WTC11 (cell line): ENCODE results near the gene CEACAM19. TPM values are rescaled to one million over a fixed set of nuclear protein-coding genes. Genes with fewer than 3 reads are reported as not detected.

ENCODE experiments used
- ATAC-seq: fragments of 200-7000 bp; cut with Tn5 transposase; 2 replicates; pipeline ENCODE4 v1.10.0; 2021; ENCODE audit warnings: mild to moderate bottlenecking, moderate library complexity
- CTCF ChIA-PET: fragments of 300-600 bp; sonication (Branson Sonifier 250); formaldehyde crosslinking; loops from one replicate; lab custom pipeline; 2021; ENCODE audit warnings: antibody characterized with exemption; lab: Charles Lee
- POLR2A ChIA-PET: fragments of 350-600 bp; sonication (Branson Sonifier 250); formaldehyde crosslinking; loops from one replicate; lab custom pipeline; 2021; ENCODE audit warnings: antibody characterized with exemption; lab: Charles Lee
- DNase-seq: peaks from one replicate; pipeline ENCODE4 v3.0.0; 2021; ENCODE audit warnings: low spot score
- H3K27ac Mint-ChIP-seq: 2 replicates; pipeline ENCODE4 v1.8.0; 2021; ENCODE audit warnings: mixed read lengths
- H3K27me3 Mint-ChIP-seq: 2 replicates; pipeline ENCODE4 v1.8.0; 2021; ENCODE audit warnings: low read depth, mild to moderate bottlenecking, moderate library complexity, mixed read lengths
- H3K36me3 Mint-ChIP-seq: 2 replicates; pipeline ENCODE4 v1.8.0; 2021; ENCODE audit warnings: mixed read lengths
- H3K4me1 Mint-ChIP-seq: 2 replicates; pipeline ENCODE4 v1.8.0; 2022; ENCODE audit warnings: mixed read lengths
- H3K4me3 Mint-ChIP-seq: 2 replicates; pipeline ENCODE4 v1.8.0; 2021; ENCODE audit warnings: mild to moderate bottlenecking, moderate library complexity, mixed read lengths
- H3K9me3 Mint-ChIP-seq: 2 replicates; pipeline ENCODE4 v1.8.0; 2021; ENCODE audit warnings: mixed read lengths
- ATF1 ChIP-seq: sonication (generic); formaldehyde crosslinking; IDR thresholded peaks from 2 replicates; pipeline ENCODE4 v1.8.1; 2023; ENCODE audit warnings: mild to moderate bottlenecking, moderate library complexity, missing genetic modification reagents
- CREB1 ChIP-seq: sonication (generic); formaldehyde crosslinking; IDR thresholded peaks from 2 replicates; pipeline ENCODE4 v1.8.0; 2023; ENCODE audit warnings: mild to moderate bottlenecking, missing genetic modification reagents
- CREM ChIP-seq: sonication (generic); formaldehyde crosslinking; IDR thresholded peaks from 2 replicates; pipeline ENCODE4 v1.8.1; 2022; ENCODE audit warnings: mild to moderate bottlenecking, missing genetic modification reagents, moderate library complexity
- ESRRA ChIP-seq: sonication (generic); formaldehyde crosslinking; IDR thresholded peaks from 2 replicates; pipeline ENCODE4 v1.8.1; 2022; ENCODE audit warnings: mild to moderate bottlenecking, missing genetic modification reagents, borderline replicate concordance
- GABPB1 ChIP-seq: sonication (generic); formaldehyde crosslinking; IDR thresholded peaks from 2 replicates; pipeline ENCODE4 v1.8.1; 2023; ENCODE audit warnings: mild to moderate bottlenecking, missing genetic modification reagents
- HMGXB4 ChIP-seq: sonication (generic); formaldehyde crosslinking; IDR thresholded peaks from 2 replicates; pipeline ENCODE4 v1.8.1; 2023; ENCODE audit warnings: mild to moderate bottlenecking, moderate library complexity, missing genetic modification reagents
- IRF2 ChIP-seq: sonication (generic); formaldehyde crosslinking; IDR thresholded peaks from 2 replicates; pipeline ENCODE4 v1.8.0; 2022; ENCODE audit warnings: low read depth, missing genetic modification reagents, borderline replicate concordance
- MYBL2 ChIP-seq: sonication (generic); formaldehyde crosslinking; IDR thresholded peaks from 2 replicates; pipeline ENCODE4 v1.8.1; 2023; ENCODE audit warnings: mild to moderate bottlenecking, moderate library complexity, missing genetic modification reagents
- OVOL2 ChIP-seq: fragments of 250-450 bp; sonication (Bioruptor Pico); IDR thresholded peaks from 2 replicates; pipeline ENCODE4 v1.9.0; 2021; ENCODE audit warnings: mild to moderate bottlenecking, borderline replicate concordance
- RELA ChIP-seq: sonication (generic); formaldehyde crosslinking; IDR thresholded peaks from 2 replicates; pipeline ENCODE4 v1.8.1; 2022; ENCODE audit warnings: missing genetic modification reagents, mild to moderate bottlenecking, borderline replicate concordance
- TCF7 ChIP-seq: sonication (generic); formaldehyde crosslinking; IDR thresholded peaks from 2 replicates; pipeline ENCODE4 v1.8.0; 2022; ENCODE audit warnings: mild to moderate bottlenecking, low read depth, missing genetic modification reagents, moderate library complexity
- ZBTB21 ChIP-seq: sonication (generic); formaldehyde crosslinking; IDR thresholded peaks from 2 replicates; pipeline ENCODE4 v1.8.1; 2023; ENCODE audit warnings: mild to moderate bottlenecking, missing genetic modification reagents, borderline replicate concordance
- ZNF232 ChIP-seq: sonication (generic); formaldehyde crosslinking; IDR thresholded peaks from 2 replicates; pipeline ENCODE4 v1.8.0; 2022; ENCODE audit warnings: mild to moderate bottlenecking, missing genetic modification reagents
- ZNF423 ChIP-seq: fragments of 250-450 bp; sonication (Bioruptor Pico); IDR thresholded peaks from 2 replicates; pipeline ENCODE4 v2.1.2; 2022; ENCODE audit warnings: mild to moderate bottlenecking, moderate library complexity
- total RNA-seq: library from RNA; stranded (reverse); gene quantifications from 3 replicates; pipeline ENCODE4 v1.2.3, GENCODE V29; 2021
- TF ChIP-seq, protein P1 (sequence below): sonication (generic); formaldehyde crosslinking; IDR thresholded peaks from 2 replicates; pipeline ENCODE4 v1.8.1; 2023; ENCODE audit warnings: mild to moderate bottlenecking, missing genetic modification reagents
- TF ChIP-seq, protein P2 (sequence below): sonication (generic); formaldehyde crosslinking; IDR thresholded peaks from 2 replicates; pipeline ENCODE4 v1.8.1; 2023; ENCODE audit warnings: mild to moderate bottlenecking, missing genetic modification reagents, borderline replicate concordance
- TF ChIP-seq, protein P3 (sequence below): sonication (generic); formaldehyde crosslinking; conservative IDR thresholded peaks from 2 replicates; pipeline ENCODE4 v1.8.1; 2023; ENCODE audit warnings: mild to moderate bottlenecking, low read depth, missing genetic modification reagents, moderate library complexity

Gene CEACAM19
- total RNA-seq, 1 experiment from 2014 or later, result 2.9 TPM

DNA sequence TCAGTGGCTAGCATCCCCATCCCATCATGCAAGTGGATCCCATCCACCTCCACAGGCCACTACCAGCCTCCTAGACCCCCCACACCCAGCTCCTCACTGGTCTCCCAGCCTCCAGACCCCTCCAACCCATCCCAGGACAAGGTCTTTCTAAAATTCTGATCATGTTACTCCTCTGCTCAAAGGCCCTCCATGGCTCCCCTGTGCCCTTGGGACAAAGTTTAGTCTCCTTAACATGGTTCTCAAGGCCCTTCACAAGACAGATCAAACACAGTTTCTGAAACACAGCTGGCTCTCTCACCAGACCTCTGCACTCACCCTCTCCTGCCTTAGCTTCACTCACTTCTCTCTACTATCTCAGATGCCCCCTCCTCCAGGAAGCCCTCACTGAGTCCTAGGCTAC lies 9.3 kb downstream of the CEACAM19 start (continued):
- no peak for TF ChIP-seq HMGXB4
- TF ChIP-seq CREB1 (CRISPR knock-in tag), result no peak
- TF ChIP-seq, protein P1, sequence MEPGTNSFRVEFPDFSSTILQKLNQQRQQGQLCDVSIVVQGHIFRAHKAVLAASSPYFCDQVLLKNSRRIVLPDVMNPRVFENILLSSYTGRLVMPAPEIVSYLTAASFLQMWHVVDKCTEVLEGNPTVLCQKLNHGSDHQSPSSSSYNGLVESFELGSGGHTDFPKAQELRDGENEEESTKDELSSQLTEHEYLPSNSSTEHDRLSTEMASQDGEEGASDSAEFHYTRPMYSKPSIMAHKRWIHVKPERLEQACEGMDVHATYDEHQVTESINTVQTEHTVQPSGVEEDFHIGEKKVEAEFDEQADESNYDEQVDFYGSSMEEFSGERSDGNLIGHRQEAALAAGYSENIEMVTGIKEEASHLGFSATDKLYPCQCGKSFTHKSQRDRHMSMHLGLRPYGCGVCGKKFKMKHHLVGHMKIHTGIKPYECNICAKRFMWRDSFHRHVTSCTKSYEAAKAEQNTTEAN (CRISPR knock-in tag), result no peak
- TF ChIP-seq MYBL2, result no peak
- no peak for TF ChIP-seq ESRRA (CRISPR knock-in tag)
- TF ChIP-seq IRF2, result no peak
- no peak for TF ChIP-seq OVOL2 (CRISPR knock-in tag)

DNA sequence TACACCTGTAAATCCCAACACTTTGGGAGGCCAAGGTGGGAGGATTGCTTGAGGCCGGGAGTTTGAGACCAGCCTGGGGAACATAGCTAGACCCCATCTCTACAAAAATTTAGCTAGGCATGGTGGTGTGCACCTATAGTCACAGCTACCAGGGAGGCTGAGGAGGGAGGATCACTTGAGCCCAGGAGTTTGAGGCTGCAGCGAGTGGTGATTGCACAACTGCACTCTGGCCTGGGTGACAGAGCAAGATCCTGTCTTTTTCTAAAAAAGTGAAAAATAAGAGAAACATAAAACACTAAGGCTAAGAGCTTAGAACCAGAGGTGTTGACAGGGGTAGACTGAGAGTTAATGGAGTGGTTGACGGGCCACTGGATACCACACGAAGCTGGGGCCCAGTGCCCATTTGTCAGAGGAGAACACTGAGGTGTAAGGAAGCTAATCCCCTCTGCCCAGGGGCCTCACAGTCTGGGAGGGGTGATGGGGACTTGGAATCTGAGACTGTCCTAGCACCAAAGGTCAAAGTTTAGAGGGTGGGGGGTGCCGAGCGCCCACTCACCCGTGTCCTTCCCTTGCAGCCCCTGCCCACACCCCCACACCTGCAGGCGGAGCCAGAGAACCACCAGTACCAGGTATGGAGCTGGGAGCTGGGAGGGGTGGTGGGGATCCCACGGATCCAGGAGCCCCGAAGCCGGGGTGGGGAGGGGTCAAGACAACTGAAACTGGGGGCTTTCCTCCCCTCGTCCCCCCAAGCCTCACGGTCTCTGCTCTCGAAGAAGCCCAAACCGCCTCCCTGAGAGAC lies 10.9 kb downstream of the CEACAM19 start:
- POLR2A ChIA-PET, result no interaction called here
- CTCF ChIA-PET, result interaction anchor here (0.6 to 2.9 kb wide), 6 partner anchors 42 to 484 kb away, joined by 3 to 10 read pairs (median 4); no protein-coding TSS in a partner anchor
- Mint-ChIP-seq H3K27me3 (no peaks in the 10 kb centered on the region; the same call in 1 of the 2 replicates), H3K4me1 (peaks cover 9% of the 10 kb centered on the region), H3K9me3 (no peaks in the 10 kb centered on the region), H3K4me3 (no peak overlapping the region), H3K27ac (no peak overlapping the region), H3K36me3 (no peaks in the 10 kb centered on the region)
- no peak for DNase-seq
- no peak for ATAC-seq
- TF ChIP-seq ZBTB21 (no peak), ZNF232 (CRISPR knock-in tag) (no peak), RELA (CRISPR knock-in tag) (no peak), CREM (no peak), GABPB1 (CRISPR knock-in tag) (no peak), TCF7 (CRISPR knock-in tag) (no peak), ATF1 (CRISPR knock-in tag) (no peak), ZNF423 (no peak)
- TF ChIP-seq, protein P2, sequence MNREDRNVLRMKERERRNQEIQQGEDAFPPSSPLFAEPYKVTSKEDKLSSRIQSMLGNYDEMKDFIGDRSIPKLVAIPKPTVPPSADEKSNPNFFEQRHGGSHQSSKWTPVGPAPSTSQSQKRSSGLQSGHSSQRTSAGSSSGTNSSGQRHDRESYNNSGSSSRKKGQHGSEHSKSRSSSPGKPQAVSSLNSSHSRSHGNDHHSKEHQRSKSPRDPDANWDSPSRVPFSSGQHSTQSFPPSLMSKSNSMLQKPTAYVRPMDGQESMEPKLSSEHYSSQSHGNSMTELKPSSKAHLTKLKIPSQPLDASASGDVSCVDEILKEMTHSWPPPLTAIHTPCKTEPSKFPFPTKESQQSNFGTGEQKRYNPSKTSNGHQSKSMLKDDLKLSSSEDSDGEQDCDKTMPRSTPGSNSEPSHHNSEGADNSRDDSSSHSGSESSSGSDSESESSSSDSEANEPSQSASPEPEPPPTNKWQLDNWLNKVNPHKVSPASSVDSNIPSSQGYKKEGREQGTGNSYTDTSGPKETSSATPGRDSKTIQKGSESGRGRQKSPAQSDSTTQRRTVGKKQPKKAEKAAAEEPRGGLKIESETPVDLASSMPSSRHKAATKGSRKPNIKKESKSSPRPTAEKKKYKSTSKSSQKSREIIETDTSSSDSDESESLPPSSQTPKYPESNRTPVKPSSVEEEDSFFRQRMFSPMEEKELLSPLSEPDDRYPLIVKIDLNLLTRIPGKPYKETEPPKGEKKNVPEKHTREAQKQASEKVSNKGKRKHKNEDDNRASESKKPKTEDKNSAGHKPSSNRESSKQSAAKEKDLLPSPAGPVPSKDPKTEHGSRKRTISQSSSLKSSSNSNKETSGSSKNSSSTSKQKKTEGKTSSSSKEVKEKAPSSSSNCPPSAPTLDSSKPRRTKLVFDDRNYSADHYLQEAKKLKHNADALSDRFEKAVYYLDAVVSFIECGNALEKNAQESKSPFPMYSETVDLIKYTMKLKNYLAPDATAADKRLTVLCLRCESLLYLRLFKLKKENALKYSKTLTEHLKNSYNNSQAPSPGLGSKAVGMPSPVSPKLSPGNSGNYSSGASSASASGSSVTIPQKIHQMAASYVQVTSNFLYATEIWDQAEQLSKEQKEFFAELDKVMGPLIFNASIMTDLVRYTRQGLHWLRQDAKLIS (CRISPR knock-in tag), result no peak
- TF ChIP-seq, protein P3, sequence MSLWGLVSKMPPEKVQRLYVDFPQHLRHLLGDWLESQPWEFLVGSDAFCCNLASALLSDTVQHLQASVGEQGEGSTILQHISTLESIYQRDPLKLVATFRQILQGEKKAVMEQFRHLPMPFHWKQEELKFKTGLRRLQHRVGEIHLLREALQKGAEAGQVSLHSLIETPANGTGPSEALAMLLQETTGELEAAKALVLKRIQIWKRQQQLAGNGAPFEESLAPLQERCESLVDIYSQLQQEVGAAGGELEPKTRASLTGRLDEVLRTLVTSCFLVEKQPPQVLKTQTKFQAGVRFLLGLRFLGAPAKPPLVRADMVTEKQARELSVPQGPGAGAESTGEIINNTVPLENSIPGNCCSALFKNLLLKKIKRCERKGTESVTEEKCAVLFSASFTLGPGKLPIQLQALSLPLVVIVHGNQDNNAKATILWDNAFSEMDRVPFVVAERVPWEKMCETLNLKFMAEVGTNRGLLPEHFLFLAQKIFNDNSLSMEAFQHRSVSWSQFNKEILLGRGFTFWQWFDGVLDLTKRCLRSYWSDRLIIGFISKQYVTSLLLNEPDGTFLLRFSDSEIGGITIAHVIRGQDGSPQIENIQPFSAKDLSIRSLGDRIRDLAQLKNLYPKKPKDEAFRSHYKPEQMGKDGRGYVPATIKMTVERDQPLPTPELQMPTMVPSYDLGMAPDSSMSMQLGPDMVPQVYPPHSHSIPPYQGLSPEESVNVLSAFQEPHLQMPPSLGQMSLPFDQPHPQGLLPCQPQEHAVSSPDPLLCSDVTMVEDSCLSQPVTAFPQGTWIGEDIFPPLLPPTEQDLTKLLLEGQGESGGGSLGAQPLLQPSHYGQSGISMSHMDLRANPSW (CRISPR knock-in tag), result no peak
